ENCODE measurements around the gene SLC8A1.

Gene SLC8A1

GRCh38 chr2:40451918-40452605 is at the start of gene SLC8A1:
Gene SLC8A1 (minus strand): TSS chr2:40452090.
- peaks cover 6% of the 10 kb centered on the region for H3K9me3 Mint-ChIP-seq
- peaks cover 2% of the 10 kb centered on the region for H3K36me3 Mint-ChIP-seq (ENCODE audit: insufficient read depth)
- ATAC-seq (replicated peaks; ENCODE audit: extremely low read depth, poor library complexity, severe bottlenecking) = no peak
- peaks cover 6% of the 10 kb centered on the region for H3K4me1 Mint-ChIP-seq
- H3K27ac Mint-ChIP-seq (ENCODE audit: low read depth) = peak within 1 kb of the TSS; percentile 13
- peak within 1 kb of the TSS; percentile 29 for H3K4me3 Mint-ChIP-seq
- H3K27me3 Mint-ChIP-seq = peaks cover 30% of the 10 kb centered on the region
- DNase-seq (ENCODE audit: low spot score in 2 of 2) = no peak

- ATAC-seq (replicated peaks; ENCODE audit: extremely low read depth, poor library complexity, severe bottlenecking) (no peak), DNase-seq (ENCODE audit: low spot score in 2 of 2) (no peak)
- H3K36me3 Mint-ChIP-seq (ENCODE audit: insufficient read depth) = no peaks in the 10 kb centered on the region
- no peak overlapping the region for H3K27ac Mint-ChIP-seq (ENCODE audit: low read depth)
- H3K9me3 Mint-ChIP-seq = no peaks in the 10 kb centered on the region
- no peaks in the 10 kb centered on the region for H3K27me3 Mint-ChIP-seq
- no peaks in the 10 kb centered on the region for H3K4me1 Mint-ChIP-seq
- no peak overlapping the region for H3K4me3 Mint-ChIP-seq
These were observed 47.5 kb upstream of the SLC8A1 start for GRCh38 chr2:40499437-40499836.

- H3K27me3 Mint-ChIP-seq = no peaks in the 10 kb centered on the region
- DNase-seq (ENCODE audit: low spot score in 2 of 2) = no peak
- no peak overlapping the region for H3K4me3 Mint-ChIP-seq
- peaks cover 6% of the 10 kb centered on the region for H3K9me3 Mint-ChIP-seq
- H3K36me3 Mint-ChIP-seq (ENCODE audit: insufficient read depth) = no peaks in the 10 kb centered on the region
- H3K4me1 Mint-ChIP-seq = no peaks in the 10 kb centered on the region
- ATAC-seq (replicated peaks; ENCODE audit: extremely low read depth, poor library complexity, severe bottlenecking) = no peak
- H3K27ac Mint-ChIP-seq (ENCODE audit: low read depth) = no peak overlapping the region
These were observed 45.5 kb upstream of the SLC8A1 start for GRCh38 chr2:40497251-40497859.

- Mint-ChIP-seq H3K27ac (ENCODE audit: low read depth) (no peak overlapping the region), H3K4me3 (peak overlapping the region; percentile 55), H3K4me1 (peaks cover 9% of the 10 kb centered on the region), H3K27me3 (no peaks in the 10 kb centered on the region), H3K9me3 (peaks cover 6% of the 10 kb centered on the region), H3K36me3 (ENCODE audit: insufficient read depth) (no peaks in the 10 kb centered on the region)
- no peak for ATAC-seq (replicated peaks; ENCODE audit: extremely low read depth, poor library complexity, severe bottlenecking)
- DNase-seq (ENCODE audit: low spot score in 2 of 2) = no peak
These were observed 37.7 kb upstream of the SLC8A1 start for GRCh38 chr2:40489678-40489960.

- no peak for DNase-seq (ENCODE audit: low spot score in 2 of 2)
- ATAC-seq (replicated peaks; ENCODE audit: extremely low read depth, poor library complexity, severe bottlenecking) = no peak
- Mint-ChIP-seq H3K4me1 (peaks cover 9% of the 10 kb centered on the region), H3K27me3 (no peaks in the 10 kb centered on the region), H3K27ac (ENCODE audit: low read depth) (no peak overlapping the region), H3K4me3 (peak overlapping the region; percentile 55), H3K36me3 (ENCODE audit: insufficient read depth) (no peaks in the 10 kb centered on the region), H3K9me3 (peaks cover 6% of the 10 kb centered on the region)
These were observed 37.2 kb upstream of the SLC8A1 start for GRCh38 chr2:40488927-40489677.

- ATAC-seq (replicated peaks; ENCODE audit: extremely low read depth, poor library complexity, severe bottlenecking) (no peak), DNase-seq (ENCODE audit: low spot score in 2 of 2) (no peak)
- Mint-ChIP-seq H3K27ac (ENCODE audit: low read depth) (no peak overlapping the region), H3K4me1 (peaks cover 9% of the 10 kb centered on the region), H3K36me3 (ENCODE audit: insufficient read depth) (no peaks in the 10 kb centered on the region), H3K27me3 (no peaks in the 10 kb centered on the region), H3K4me3 (no peak overlapping the region), H3K9me3 (peaks cover 7% of the 10 kb centered on the region)
These were observed 36.3 kb upstream of the SLC8A1 start for GRCh38 chr2:40488101-40488601.

- ATAC-seq (replicated peaks; ENCODE audit: extremely low read depth, poor library complexity, severe bottlenecking) = no peak
- Mint-ChIP-seq H3K27me3 (no peaks in the 10 kb centered on the region), H3K27ac (ENCODE audit: low read depth) (no peak overlapping the region)
These were observed 35.7 kb upstream of the SLC8A1 start for GRCh38 chr2:40487602-40488001.

GRCh38 chr2:40485854-40486253 is 34.0 kb upstream of the SLC8A1 start:
- Mint-ChIP-seq H3K27ac (ENCODE audit: low read depth) (no peak overlapping the region), H3K4me1 (peaks cover 9% of the 10 kb centered on the region), H3K36me3 (ENCODE audit: insufficient read depth) (no peaks in the 10 kb centered on the region), H3K27me3 (no peaks in the 10 kb centered on the region), H3K4me3 (no peak overlapping the region), H3K9me3 (peaks cover 9% of the 10 kb centered on the region)
- DNase-seq (ENCODE audit: low spot score in 2 of 2) (no peak), ATAC-seq (replicated peaks; ENCODE audit: extremely low read depth, poor library complexity, severe bottlenecking) (no peak)

More at GRCh38 chr2:40487602-40488001, 35.7 kb upstream of the SLC8A1 start:
- no peak for DNase-seq (ENCODE audit: low spot score in 2 of 2)
- peaks cover 9% of the 10 kb centered on the region for H3K4me1 Mint-ChIP-seq
- peaks cover 8% of the 10 kb centered on the region for H3K9me3 Mint-ChIP-seq
- H3K4me3 Mint-ChIP-seq = no peak overlapping the region
- no peaks in the 10 kb centered on the region for H3K36me3 Mint-ChIP-seq (ENCODE audit: insufficient read depth)

GRCh38 chr2:40485318-40485717 is 33.4 kb upstream of the SLC8A1 start:
- Mint-ChIP-seq H3K27me3 (no peaks in the 10 kb centered on the region), H3K27ac (ENCODE audit: low read depth) (no peak overlapping the region), H3K9me3 (peaks cover 14% of the 10 kb centered on the region), H3K4me1 (peaks cover 9% of the 10 kb centered on the region), H3K36me3 (ENCODE audit: insufficient read depth) (no peaks in the 10 kb centered on the region), H3K4me3 (no peak overlapping the region)
- no peak for DNase-seq (ENCODE audit: low spot score in 2 of 2)
- no peak for ATAC-seq (replicated peaks; ENCODE audit: extremely low read depth, poor library complexity, severe bottlenecking)

GRCh38 chr2:40483549-40484243 is 31.8 kb upstream of the SLC8A1 start:
- ATAC-seq (replicated peaks; ENCODE audit: extremely low read depth, poor library complexity, severe bottlenecking) = no peak
- no peak for DNase-seq (ENCODE audit: low spot score in 2 of 2)
- Mint-ChIP-seq H3K27me3 (no peaks in the 10 kb centered on the region), H3K36me3 (ENCODE audit: insufficient read depth) (no peaks in the 10 kb centered on the region), H3K9me3 (peaks cover 16% of the 10 kb centered on the region), H3K4me1 (no peaks in the 10 kb centered on the region), H3K27ac (ENCODE audit: low read depth) (no peak overlapping the region), H3K4me3 (no peak overlapping the region)

GRCh38 chr2:40480596-40480995 is 28.7 kb upstream of the SLC8A1 start:
- no peak for DNase-seq (ENCODE audit: low spot score in 2 of 2)
- H3K27me3 Mint-ChIP-seq = no peaks in the 10 kb centered on the region
- H3K27ac Mint-ChIP-seq (ENCODE audit: low read depth) = no peak overlapping the region
- peaks cover 16% of the 10 kb centered on the region for H3K9me3 Mint-ChIP-seq
- H3K36me3 Mint-ChIP-seq (ENCODE audit: insufficient read depth) = no peaks in the 10 kb centered on the region
- no peaks in the 10 kb centered on the region for H3K4me1 Mint-ChIP-seq
- H3K4me3 Mint-ChIP-seq = no peak overlapping the region
- ATAC-seq (replicated peaks; ENCODE audit: extremely low read depth, poor library complexity, severe bottlenecking) = no peak

GRCh38 chr2:40480073-40480472 is 28.2 kb upstream of the SLC8A1 start:
- Mint-ChIP-seq H3K4me3 (no peak overlapping the region), H3K4me1 (no peaks in the 10 kb centered on the region), H3K36me3 (ENCODE audit: insufficient read depth) (no peaks in the 10 kb centered on the region), H3K27ac (ENCODE audit: low read depth) (no peak overlapping the region), H3K27me3 (no peaks in the 10 kb centered on the region), H3K9me3 (peaks cover 16% of the 10 kb centered on the region)
- DNase-seq (ENCODE audit: low spot score in 2 of 2) (no peak), ATAC-seq (replicated peaks; ENCODE audit: extremely low read depth, poor library complexity, severe bottlenecking) (no peak)
